GM20000 (cell line): ENCODE results near the gene AKT1.

Experiments used
- DNase-seq: peaks from one replicate; pipeline ENCODE4 v3.0.0; 2012; ENCODE audit warnings: low spot score
- TF ChIP-seq, protein P1 (sequence below): IDR thresholded peaks from 2 replicates; pipeline ENCODE4 v1.5.1; 2012; ENCODE audit warnings: mild to moderate bottlenecking, control low read depth; ENCODE audit errors: extremely low read depth, missing control alignments

The AKT1 gene

DNA sequence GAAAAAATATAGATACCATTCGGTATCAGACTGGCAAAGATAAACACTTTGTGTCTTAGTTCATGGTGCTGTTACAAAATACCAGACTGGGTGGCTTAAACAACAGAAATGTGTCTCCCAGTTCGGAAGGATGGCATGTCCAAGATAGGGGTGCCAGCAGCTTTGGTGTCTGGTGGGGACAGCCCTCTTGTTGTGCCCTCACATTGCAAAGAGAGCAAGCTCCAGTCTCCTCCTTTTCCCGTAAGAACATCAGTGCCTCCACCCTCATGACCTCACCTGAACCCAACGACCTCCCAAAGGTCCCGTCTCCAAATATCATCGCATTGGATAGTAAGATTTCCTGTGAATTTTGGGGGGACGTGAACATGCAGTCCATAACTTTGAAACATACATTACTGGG, 17.7 kb upstream of the AKT1 start:
- TF ChIP-seq, protein P1, sequence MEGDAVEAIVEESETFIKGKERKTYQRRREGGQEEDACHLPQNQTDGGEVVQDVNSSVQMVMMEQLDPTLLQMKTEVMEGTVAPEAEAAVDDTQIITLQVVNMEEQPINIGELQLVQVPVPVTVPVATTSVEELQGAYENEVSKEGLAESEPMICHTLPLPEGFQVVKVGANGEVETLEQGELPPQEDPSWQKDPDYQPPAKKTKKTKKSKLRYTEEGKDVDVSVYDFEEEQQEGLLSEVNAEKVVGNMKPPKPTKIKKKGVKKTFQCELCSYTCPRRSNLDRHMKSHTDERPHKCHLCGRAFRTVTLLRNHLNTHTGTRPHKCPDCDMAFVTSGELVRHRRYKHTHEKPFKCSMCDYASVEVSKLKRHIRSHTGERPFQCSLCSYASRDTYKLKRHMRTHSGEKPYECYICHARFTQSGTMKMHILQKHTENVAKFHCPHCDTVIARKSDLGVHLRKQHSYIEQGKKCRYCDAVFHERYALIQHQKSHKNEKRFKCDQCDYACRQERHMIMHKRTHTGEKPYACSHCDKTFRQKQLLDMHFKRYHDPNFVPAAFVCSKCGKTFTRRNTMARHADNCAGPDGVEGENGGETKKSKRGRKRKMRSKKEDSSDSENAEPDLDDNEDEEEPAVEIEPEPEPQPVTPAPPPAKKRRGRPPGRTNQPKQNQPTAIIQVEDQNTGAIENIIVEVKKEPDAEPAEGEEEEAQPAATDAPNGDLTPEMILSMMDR = no peak

DNA sequence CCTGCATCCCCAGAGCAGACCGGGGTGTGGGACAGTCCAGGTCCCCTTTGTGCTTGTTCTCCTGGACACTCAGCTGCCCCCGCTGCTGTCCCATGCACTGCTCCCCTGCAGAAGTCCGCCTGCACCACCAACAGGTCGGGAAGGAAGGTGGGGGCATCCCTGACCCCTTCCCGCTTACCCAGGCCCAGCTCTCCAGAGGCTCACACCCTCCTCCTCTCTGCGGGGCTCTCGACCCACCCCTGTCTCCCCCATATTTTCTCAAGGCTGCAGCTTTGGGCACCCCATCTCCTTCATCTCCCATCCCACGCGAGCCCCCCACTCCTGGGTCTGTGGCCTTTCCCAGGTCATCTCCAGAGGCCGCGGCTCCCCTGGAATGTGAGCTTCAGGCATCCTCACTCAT, 14.8 kb upstream of the AKT1 start:
- DNase-seq = no peak
- TF ChIP-seq, protein P1 = no peak

More for the DNA sequence above, 17.7 kb upstream of the AKT1 start:
- no peak for DNase-seq

DNA sequence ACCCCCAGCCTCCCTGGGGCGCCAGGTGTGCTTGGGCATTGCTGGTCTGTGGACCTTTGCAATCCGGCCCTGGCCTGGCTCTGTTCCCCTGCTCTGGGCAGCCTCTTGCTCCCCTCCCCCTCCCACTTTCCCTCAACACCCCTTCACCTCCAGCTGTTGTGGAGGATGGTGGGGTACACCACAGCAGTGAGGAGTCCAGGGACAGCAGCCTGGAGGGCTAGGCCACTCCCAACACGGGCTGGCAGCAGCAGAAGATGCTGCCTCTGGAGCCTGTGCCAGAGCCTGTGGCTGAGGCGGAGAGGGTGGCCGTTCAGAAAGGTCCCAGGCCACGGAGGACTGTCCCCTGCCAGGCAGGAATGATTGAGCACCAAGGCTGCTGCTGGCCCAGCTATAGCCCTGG, 12.9 kb upstream of the AKT1 start:
- no peak for DNase-seq
- TF ChIP-seq, protein P1 = no peak

DNA sequence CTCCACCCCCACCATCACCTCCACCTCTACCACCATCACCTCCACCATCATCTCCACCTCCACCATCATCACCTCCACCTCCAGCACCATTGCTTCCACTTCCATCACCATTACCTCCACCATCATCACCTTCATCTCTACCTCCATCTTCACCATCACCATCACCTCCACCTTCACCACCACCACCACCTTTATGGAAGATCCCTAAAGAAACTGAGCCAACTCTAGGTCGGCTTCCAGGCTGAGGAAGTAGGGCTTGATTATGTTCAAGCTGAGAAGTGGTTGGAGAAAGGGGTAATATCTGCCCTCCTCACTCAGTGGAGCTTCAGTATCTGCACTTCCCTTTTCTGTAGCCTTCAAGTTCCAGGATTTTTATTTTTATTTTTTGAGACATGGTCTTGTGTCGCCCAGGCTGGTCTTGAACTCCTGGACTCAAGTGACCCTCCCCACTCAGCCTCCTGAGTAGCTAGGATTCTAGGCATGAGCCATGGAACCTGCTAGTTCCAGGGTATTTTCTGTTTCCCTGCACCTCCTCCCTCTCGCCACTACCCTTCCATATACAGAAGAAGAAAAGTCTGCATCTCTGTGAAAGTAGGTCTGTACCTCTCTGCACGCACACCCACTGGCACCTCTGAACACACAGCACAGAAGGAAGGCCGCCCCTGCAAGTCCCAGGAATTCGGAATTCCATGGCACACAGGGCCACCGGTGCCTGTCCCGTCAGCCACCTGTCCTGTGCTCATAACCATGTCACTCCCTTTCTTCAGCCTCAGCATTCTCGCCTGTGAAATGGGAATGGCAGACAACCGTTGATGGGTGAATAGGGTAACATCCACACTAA, 11.3 kb upstream of the AKT1 start:
- TF ChIP-seq, protein P1 = no peak
- DNase-seq = no peak

DNA sequence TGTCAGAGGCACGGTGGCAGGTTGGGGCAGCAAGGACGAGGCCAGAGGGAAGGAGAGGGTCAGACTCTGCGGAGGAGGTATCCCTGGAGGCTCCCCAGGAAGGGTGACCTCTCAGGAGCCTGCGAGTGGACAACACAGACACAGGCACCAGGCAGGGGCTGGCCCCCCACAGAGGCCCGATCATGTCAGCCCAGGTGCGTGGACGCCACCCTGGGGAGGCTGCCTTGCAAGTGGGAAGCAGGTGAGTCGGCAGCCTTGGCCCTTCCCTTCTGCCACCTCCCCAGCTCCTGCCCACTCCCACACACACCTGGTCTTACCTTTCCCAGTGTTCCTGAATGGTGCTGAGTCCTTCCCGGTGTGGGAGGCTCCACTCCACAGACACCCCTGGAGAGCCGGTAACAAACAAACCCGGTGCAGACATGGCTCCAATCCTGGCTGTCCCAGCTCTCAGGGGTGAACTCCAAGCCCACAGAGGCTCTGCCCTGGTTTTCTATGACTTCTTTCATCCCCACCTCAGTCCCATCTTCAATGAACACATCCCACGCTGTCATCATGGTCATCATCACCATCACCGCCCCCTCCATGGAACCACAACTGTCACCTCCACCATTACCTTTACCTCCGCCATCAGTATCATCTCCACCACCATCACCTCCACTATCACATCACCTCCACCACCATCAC, 10.5 kb upstream of the AKT1 start:
- no peak for DNase-seq
- TF ChIP-seq, protein P1 = no peak

DNA sequence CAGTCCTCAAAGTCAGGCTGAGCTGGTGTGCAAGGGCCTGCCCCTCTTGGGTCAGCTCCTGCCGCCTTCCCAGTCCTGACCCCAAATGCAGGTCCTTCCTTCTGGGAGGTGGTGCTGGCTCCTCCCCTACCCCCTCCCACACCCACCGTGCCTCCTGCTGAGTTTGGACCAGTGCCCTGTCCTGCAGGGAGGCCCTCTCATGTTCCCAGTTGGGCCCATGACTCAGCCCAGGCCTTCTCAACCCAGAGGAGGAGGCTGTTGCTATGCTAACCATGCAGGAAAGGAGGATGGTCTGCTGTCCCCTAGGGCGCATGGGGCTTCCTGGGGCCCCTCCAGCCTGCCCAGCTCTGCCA, 9.8 kb upstream of the AKT1 start:
- TF ChIP-seq, protein P1 = no peak
- no peak for DNase-seq
